Measurements from ENCODE around the gene CFAP210.

Gene CFAP210

DNA sequence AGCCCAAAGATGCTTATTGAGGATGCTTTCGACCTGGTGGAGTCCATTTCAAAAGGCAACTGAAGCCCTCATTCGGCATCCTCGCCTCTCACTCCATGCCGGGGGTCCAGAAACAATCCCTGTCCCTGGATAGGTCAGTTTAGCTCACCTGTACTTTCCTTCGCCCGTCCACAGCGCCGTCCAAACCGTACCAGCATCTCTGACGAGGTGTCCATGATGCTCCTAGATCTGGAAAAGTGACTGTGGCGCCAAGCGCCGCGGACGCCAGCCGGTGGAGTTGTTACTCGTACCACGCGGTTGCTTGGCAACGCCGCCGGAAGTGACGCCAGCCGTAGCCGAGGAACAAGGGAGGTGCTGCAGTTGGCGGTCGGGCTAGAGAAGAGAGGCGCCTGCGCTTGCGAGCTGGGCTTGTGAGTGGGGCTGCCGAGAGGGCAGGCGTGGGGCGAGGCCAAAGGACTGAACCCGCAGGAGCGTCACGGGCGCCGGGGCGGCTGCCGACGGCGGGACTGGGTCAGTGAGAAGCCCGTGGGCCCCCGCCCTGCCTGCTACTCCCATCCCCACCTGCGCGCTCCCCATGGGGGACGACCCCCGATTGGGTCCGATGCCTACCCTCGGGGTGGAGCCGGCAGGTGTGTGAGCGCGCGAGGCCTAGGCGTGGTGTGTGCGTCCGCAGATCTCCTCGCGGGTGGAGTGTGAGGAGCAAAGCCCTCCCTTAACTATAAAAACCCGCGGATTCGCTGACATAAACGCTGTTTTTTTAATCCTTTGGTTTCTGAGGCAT lies at the start of gene CFAP210, which contains the start of gene PHOSPHO2:
CFAP210 (minus strand) TSS at position 293 of the 781 bp plus-strand sequence; CDS start at position 215, 78 bp downstream.
PHOSPHO2 (plus strand) TSS at position 357 of the 781 bp plus-strand sequence. CDS start 6,503 bp downstream, outside the sequence.
- peak; percentile 96 for DNase-seq

- DNase-seq: no peak
These were observed 49.3 kb upstream of the CFAP210 start for GRCh38 chr2:169743549-169743948.

DNA sequence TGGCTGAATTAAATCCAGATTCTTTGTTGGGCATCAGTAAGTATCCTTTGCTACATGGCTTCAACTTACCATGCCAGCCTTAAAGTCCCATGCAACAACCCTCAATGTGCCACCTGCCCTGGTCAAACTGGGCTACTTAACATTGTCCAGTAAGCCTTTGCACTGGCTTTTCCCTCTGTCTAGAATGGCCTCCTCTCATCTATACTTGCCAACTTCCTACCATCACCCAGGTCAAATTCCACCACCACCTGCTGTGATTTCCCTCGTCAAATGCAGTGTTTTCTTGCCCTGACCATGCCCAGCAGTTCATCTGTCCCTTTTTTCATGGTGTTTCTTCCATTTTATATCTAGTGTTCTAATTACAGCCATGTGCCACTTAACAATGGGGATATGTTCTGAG lies 45.1 kb upstream of the CFAP210 start:
- no peak for DNase-seq

DNA sequence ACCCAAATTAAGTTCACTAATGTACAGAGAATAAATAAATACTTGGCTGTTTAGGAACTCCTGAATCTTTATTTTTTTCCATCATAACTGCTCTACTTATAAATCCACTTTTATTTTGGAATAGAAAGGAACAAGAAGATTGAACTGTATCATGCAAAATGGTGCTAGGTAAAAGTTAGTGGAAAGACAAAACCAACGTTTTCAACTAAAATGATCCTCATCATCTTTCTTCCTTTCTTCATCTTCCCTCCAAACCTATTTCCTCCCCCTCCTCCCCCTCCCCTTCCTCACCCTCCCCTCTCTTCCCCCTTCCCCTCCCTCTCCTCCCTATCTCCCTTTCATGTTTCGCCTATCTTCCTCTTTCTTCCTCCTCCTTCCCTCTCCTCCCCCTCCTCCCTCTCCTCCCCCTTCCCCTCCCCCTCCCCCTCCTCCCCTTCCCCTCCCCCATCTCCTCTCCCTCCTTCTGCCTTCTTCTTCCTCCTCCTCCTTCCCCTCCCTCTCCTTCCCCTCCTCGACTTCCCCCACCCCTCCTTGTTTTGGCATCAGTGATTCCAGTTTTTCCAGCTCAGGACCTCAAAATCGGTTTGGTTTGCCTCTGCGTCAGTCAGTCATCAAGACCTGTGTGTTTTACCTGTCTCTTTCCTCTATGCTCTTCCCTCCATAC lies 44.5 kb upstream of the CFAP210 start:
- no peak for DNase-seq

GRCh38 chr2:169736902-169737301 lies 42.7 kb upstream of the CFAP210 start:
- DNase-seq: no peak

GRCh38 chr2:169735623-169736022 lies 41.4 kb upstream of the CFAP210 start:
- no peak for DNase-seq

DNA sequence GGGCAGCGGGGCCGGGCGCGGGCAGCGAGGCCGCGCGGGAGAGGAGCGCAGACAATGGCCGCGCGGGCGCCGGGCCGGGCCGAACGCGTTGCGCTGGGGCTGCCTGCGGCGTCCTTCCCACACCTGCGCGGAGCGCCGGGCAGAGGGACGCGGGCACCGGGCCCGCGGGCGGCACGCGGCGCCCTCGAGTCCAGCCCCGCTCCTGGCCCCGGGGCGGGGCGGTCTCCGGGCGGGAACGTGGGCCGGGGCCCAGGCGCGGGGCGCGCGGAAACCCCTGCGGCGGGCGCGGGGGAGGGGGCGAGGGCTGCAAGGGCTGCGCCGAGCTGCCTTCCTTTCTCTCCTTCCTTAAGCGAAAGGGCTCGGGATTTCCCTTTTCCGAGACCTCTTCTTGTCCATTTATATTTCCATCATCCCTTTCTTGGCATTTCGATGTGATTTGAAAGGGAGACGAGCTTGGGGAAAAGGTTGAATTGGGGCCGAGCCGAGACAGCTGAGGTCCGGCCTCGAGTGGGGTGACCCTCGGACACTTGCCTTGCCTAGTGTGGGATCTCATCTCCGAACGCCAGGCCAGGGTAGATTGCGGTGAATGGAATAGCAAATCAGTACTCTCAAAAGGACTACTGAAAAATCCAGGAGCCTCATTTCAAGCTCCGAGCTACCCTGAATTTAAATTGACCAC lies 40.1 kb upstream of the CFAP210 start:
- DNase-seq: peak; percentile 23

DNA sequence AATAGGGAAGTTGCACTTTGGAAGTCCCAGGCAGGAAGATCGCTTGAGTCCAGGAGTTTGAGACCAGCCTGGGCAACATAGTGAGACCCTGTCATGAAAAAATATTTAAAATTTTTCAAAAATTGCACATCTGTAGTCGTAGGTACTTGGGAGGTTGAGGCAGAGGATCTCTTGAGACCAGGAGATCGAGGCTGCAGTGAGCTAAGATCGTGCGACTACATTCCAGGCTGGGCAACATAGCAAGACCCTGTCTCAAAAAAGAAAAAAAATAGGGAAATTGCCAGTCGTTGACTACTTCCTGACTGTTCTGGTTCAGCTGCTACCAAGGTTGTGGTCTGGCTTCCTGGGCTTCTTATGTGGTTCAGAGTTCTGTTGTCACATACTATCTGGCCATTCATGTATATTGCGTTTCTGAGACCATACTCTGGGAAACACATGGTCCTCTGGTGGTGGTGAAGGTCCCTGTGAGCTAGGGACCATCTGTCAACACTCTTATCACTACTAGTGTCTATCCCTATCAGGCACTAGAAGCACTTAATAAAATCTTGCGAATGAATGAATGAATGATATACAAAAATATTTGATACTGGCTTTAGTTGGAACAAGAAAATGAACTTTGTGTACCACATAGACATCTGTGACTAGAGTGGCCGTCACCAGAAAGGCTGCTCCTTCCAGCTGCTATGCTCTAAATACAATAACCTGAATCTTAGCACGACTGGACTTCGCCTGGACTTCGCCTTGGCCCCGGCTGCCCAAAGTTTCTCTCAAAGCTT lies 38.6 kb upstream of the CFAP210 start:
- DNase-seq: no peak

GRCh38 chr2:169732075-169732474 lies 37.9 kb upstream of the CFAP210 start:
- no peak for DNase-seq

DNA sequence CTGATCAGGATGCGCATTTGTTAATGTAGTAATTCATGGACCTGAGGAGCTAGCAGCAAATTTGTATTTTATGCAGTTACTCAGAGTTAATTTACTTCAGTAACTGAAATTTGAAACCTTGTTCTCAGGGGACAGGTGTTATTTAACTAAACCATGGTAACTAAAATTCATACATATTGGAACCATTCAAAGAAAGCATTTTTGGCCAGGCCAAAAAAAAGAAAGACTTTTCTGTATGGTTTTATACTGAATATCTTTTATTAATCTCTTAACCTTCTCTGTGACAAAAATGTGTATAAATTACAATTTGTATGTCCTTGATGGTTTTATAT lies 35.0 kb upstream of the CFAP210 start:
- no peak for DNase-seq

DNA sequence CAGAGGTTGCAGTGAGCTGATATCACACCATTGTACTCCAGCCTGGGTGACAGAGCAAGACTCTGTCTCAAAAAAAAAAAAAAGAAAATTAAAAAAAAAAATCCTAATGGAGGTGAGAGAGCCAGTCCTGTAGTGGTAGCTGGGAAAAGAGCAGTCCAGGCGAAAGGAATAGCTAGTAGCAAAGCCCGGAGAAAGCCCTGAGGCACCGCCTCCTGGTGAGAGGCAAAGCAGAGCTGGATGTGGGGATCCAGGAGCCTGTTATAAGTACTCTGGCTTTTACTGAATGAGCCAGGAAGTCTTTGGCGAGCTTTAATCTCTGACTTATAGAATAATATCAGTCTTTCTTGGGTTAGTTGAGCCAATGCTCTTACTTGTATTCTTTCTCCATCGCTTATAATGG lies 32.9 kb upstream of the CFAP210 start:
- DNase-seq: no peak

GRCh38 chr2:169721016-169721415 lies 26.8 kb upstream of the CFAP210 start:
- no peak for DNase-seq

DNA sequence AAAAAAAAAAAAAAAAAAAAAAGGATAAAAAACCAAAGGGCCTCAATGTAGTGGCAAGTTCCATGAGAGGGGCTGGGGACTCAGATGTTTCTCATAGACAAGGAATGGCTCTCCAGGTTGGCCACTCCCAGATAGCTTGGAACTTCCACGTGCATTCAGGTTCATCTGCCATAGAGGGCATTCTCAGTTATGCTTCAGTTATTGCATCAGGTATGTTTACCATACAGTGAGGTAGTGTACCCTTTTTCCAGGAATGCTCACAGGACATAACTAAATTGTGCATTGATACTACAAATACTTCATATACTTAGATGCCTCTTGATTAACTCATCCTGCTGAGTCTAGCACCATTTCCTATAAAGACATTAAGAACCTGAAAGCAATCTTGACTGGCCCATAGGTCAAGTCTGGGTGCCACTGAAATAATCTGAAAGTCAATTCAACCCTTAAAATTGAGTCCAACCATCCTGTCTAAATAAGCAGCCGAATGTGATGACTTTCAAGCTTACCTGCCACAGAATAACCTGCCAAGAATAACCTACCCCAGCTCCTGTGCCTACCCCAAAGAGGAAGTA lies 24.8 kb upstream of the CFAP210 start:
- no peak for DNase-seq

DNA sequence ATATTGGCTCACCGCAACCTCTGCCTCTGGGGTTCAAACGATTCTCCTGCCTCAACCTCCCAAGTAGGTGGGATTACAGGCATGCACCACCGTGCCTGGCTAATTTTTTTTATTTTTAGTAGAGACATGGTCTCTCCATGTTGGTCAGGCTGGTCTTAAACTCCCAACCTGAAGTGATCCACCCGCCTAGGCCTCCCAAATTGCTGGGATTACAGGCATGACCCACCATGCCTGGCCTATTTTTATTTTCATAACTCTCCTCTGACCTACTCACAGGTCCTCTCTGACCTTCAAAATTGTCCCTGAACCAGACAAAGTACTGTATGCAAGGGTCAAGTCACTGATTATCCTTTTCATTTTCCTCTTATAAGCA lies 23.5 kb upstream of the CFAP210 start:
- no peak for DNase-seq

- DNase-seq: peak; percentile 63
These were observed 22.9 kb upstream of the CFAP210 start for GRCh38 chr2:169716938-169717690.

DNA sequence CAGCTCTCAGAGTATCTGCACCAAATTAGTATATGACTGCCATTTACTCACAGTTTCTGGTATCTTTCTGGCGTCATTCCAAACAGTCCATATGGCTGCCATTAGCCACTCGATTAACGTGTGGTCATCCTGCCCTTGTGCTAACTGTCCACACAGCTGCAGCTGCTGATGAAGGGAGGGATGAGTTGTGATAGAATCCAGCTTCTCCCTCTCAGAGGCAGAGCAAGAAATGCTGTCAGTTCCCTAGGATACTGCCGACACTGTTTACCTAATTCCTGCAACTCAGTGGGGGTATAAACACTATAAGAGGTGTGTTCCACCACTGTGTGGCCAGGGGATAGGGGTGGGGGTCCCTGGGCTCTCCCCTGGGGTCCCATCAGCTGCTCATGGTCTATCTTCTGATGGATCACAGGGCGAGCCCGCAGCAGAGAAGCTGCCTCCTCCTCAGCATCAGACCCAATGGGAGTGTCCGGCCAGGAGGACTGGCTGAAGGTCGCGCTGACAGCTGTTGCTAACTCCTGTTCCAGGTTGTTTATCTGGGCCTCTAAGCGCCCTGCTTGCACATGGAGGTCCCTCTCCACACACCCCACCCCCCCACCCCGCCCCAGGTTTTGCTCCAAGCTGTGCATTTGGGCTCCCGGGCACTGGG lies 22.2 kb upstream of the CFAP210 start:
- no peak for DNase-seq

- DNase-seq: peak; percentile 46
These were observed 21.4 kb upstream of the CFAP210 start for GRCh38 chr2:169715379-169716237.

DNA sequence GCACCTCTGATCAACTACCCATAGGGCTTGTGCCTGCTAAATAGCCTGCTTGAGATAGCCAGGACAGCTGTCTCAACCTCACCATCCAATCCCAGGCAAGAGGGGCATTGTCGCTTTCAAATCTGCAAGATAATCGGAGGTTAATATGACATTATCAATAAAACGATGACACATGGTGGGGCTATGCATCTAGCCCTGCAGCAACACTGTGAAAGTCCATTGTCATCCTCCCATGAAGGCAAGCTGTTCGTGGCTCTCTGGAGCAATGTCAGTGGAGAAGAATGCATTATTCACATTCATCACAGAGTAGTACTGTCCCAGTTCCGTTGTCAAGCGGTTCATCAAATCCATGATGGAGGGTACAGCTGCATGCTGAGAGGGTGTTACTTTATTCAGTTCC lies 20.5 kb upstream of the CFAP210 start:
- no peak for DNase-seq

DNA sequence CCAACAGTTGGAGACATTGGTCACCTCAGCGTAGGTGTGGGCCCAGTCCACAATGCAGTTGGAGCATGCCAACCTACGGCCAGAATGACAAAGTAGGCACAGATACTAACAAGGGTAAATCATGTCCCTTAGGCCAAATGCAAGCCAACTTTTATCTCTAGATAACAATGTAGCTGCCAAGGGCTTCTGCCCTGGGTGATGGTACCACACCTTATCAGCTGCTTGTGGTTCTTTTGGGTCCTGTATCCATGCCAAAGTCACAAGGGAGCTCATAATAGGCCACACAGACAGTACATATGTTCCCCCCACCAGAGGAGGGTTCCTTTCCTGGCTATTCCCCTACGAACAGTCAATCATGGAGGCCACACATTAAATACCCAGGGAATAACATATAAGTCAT lies 19.1 kb upstream of the CFAP210 start:
- DNase-seq: no peak

DNA sequence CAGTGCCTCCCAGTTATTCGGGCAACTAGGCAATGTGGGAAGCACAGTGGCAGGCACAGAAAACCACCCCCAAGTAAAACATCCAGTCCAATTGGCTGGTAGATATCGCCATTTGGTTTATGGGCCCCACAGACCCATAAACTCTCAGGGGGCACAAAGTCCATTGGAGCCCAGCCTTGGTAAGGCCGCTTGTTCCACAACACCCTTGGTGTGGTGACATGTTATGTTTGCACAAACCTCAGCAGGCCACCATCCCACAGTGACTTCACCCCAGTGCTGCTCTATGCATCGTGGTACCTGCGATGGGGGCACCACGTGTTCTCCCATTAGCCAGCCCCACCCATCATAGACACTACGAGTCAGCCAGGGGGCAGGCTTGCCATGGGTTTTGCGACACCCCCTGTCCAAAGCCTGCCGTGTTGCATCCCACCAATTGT lies 18.6 kb upstream of the CFAP210 start:
- DNase-seq: no peak
